RPMI8226 (cell line): ENCODE results near the gene RFK.

ENCODE experiments used
- DNase-seq: peaks from one replicate; pipeline ENCODE4 v3.0.0-alpha.2; 2015

The RFK gene

GRCh38 chr9:76405868-76406267 lies 11.6 kb upstream of the RFK start:
- DNase-seq, result no peak

DNA sequence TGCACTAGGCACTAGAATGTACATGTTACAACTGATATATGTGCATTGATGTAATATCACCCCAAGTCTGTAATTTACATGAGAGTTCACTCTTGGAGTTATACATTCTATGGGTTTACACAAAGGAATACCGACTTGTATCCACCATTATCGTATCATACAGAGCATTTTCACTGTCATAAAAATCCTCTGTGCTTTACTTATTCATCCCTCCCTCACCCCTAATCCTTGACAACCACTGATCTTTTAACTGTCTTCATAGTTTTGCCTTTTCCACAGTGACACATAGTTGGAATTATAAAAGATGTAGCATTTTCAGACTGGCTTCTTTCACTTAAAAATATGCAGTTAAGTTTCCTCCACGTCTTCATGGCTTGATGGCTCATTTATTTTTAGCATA lies 11.1 kb upstream of the RFK start:
- DNase-seq, result no peak

DNA sequence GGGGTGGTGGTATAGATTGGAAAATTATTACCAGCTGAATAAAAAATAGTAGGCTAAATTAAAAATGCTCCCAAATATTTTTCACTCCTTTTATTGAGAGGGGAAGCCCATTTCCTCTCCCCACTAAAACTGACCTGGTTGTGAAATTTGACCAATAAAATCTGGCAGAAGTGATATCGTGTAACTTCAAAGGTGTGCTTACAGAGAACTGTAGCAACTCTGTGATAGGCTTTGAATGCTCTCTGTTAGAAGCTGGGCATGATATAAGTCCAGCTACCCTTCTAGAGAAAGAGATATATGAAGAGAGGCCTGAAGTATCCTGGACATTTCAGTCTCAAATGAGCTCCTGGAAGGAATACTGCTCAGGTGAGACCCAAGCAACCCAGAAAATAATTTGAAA lies 10.2 kb upstream of the RFK start:
- DNase-seq, result no peak

GRCh38 chr9:76403352-76403751 lies 9.1 kb upstream of the RFK start:
- DNase-seq, result peak; percentile 56

DNA sequence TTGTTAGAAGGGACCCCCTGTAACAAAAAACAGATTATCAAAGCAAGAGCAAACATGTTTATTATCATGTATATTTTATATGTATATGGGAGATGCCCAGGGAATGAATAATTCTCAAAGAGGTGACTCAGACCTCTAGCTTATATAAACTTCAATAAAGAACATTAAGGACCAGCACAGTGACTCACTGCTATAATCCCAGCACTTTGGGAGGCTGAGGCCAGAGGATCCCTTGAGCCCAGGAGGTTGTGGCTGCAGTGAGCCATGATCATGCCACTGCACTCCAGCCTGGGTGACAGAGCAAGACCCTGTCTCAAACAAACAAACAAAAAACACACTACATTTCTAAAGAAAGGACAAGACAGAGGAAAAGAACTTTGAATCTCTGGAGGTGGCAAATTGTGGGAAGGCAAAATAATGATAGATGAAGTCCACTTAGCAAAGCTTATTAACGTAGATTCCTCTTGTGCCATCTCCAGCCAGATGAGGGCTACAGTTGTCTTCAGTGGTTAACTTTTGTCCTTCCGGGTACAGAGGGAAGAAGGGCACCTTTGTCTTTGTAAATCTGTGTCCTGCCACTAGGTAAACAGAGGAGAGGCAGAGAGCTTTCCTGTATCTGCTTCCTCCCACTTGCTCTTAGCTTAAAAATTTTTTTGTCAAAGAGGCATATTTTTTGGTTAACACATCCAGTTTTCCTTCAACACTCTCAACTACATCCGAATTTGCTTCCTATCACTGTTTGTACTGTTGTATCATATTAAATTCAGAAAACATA lies 7.5 kb upstream of the RFK start:
- peak; percentile 11 for DNase-seq

DNA sequence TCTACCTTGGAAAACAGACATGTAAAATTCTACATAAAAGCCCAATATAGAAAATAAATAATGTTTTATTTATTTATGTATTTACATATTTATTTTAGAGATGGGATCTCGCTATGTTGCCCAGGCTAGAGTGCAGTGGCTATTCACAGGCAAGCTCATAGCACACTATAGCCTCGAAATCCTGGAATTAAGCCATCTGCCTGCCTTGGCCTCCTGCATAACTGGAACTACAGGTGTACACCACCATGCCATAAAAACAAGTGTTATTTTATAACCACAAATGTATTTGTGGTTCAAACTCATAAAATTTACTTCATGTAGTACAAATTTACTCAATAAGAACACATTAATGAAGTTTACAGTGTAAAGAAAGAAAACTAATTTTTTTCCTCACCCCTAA lies 7.0 kb upstream of the RFK start:
- no peak for DNase-seq

DNA sequence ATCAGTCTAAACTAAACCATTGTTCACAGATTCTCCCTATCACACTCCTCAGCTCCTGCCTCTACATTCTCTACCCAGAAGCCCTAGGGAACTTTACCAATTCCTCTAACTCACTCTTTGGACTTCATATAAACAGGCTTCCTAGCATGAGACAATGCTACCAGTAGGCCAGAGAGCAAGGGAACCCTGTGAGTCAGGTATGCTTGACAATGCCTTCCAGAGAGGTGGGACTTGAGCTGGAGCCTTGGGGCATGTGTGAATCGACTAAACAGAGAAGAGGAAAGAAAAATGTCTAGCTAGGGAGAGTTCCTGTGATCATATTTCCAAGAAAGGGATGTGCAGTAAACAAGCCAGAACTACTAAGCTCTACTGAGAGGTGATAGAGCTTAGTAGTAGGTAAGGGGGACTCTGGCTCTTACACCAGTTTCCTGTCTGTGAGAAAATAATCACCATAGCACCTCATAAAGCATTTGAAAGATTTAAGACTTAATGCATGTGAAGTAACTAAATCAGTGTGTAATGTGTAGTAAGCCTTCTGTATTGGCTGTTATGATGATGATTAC lies 6.4 kb upstream of the RFK start:
- no peak for DNase-seq

DNA sequence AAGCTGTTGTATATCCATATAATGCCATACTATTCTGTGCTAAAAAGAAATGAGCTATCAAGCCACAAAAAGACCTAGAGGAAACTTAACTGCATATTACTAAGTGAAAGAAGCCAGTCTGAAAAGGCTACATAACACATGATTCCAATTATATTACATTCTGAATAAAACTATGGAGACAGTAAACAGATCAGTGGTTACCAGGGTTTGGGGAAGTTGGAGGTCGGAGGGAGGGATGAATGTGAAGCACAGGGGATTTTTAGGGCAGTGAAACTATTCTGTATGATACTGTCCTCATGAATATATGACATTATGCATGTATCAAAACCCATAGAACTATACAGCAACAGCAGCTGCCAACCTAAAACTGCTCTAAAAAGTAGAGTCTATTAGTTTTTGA lies 5.6 kb upstream of the RFK start:
- DNase-seq, result no peak

DNA sequence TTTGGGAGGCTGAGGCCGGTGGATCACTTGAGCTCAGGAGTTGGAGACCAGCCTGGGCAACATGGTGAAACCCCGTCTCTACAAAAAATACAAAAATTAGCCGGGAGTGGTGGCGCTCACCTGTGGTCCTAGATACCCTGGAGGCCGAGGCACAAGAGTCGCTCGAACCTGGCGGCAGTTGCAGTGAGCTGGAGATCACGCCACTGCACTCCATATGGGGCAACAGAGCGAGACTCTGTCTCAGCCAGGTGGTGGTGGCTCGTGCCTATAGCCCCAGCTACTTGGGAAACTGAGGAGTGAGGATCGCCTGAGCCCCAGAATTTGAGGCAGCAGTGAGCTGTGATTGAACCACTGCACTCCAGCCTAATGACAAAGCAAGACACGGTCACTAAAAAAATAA lies 2.4 kb upstream of the RFK start:
- no peak for DNase-seq

- no peak for DNase-seq
These were observed 1.9 kb upstream of the RFK start for GRCh38 chr9:76396144-76396543.

- DNase-seq, result no peak
These were observed 1.2 kb upstream of the RFK start for GRCh38 chr9:76395381-76395780.

- peak; percentile 55 for DNase-seq
These were observed 680 bp upstream of the RFK start for GRCh38 chr9:76394960-76395252.

- no peak for DNase-seq
These were observed 3.6 kb downstream of the RFK start for GRCh38 chr9:76390656-76391055.

- no peak for DNase-seq
These were observed 14.7 kb downstream of the RFK start for GRCh38 chr9:76379494-76379893.

GRCh38 chr9:76378367-76379073 lies 15.7 kb downstream of the RFK start:
- DNase-seq, result no peak

DNA sequence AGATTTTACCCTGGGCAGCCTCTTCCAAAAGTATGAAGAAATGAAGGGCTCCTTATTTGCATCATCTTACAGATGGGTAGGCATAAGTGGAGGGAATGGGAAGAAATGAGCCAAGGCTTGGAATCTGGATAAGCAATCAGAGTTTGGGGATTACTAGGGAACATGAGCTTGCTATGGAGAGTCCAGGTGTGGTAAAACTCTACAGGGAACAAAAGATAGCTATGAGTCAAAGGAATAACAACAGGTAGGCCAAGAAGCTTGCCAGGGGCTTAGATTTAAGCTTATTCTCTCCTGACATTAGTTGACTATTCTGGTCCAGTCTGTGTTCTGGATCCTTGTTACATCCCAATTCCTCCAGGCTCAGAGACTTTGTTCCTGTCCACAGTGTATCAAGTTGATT lies 16.4 kb downstream of the RFK start:
- no peak for DNase-seq

- DNase-seq, result no peak
These were observed 19.3 kb downstream of the RFK start for GRCh38 chr9:76374783-76375559.

GRCh38 chr9:76373784-76374474 lies 20.3 kb downstream of the RFK start:
- no peak for DNase-seq

DNA sequence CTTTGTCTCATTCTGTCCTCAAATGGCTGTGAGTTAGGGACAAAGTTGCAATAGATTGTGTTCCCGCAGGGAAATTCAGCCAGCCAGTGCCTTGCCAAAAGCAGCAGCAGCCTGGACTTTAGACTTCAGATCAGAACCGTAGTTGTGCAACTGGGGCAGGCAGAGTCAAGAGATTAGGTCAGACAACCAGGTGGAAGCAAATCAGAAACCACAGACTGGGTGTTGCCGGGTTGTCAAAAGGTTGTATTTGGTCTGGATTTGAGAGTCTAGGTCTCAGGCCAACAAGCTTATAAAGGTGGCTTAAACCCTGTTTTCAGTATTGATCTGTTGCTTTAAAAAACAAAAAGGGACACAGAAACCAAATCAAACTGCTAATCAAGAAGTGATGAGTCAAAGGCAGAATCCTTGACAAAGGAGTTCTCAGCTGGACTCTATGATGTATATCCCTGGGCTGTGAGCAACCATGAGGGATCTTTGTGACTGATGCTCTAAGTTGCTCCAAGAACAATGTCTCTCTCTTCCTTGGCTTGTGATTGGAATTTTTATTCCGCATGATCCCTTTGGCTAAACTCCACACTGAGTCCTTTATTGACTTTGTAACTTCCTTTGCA lies 20.9 kb downstream of the RFK start:
- DNase-seq, result no peak

DNA sequence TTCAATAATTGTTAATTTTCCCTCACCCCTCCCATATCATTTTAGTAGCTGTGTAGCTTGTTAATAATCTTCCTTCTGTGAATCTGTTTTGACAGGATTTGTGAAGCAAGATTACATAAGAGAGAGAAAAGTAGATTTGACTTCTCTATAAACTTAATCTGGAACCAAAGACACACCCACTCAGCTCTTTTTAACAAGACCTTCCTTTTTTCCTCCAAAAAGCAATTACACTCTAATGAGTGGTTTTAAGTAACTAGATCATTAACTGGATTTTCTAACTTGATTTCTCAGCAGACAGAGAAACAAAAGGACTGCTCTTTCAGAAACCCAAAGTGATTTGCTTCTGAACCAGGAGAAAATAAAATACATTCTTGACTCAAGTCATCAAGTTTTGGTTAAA lies 21.9 kb downstream of the RFK start:
- DNase-seq, result no peak

DNA sequence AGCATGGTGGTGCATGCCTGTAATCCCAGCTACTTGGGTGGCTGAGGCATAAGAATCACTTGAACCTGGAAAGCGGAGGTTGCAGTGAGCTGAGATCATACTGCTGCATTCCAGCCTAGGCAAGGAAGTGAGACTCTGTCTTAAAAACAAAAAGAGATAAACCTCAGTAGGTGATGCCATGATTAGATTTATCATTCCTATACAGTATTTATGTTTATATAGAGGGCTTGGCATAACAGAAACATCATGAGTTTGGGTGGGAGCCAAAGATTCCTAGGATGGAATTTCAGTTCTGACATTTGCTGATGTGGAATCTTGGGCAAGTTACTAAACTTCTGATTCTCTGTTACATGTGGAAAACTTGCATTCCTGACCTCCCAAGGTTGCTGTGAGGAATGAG lies 22.3 kb downstream of the RFK start:
- no peak for DNase-seq

DNA sequence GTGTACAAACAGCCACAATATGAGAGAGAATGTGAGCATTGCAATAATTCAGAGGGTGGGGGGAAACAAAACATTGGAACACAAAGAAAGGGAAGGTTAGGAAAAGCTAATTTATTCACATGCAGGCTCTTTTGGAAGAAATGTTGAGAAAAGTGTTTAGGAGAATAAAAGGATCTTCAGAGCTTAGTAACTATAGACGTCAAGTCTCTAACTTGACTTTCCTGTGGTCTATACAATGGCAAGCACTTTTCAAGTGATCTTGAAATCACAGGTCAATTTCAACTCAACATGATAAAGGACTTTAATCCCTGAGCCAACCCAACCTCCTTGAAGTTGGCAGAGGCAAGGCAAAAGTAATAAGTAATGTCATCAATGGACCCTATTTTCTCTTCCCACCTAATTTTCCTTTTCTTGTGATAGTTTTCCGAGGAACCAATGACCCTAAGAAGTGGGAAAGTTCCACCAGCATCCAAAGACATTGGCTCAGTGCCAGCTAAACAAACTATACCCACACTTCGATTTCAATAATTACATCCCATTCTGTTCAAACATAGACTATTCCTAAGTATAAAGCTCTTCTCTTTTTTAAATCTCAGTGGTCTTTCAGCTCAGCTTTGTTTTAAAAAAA lies 23.7 kb downstream of the RFK start:
- no peak for DNase-seq
